Spleen (tissue), 7 donors: Measurements from ENCODE around the gene CCDC69.

Source experiments
- CTCF ChIP-seq, 11 experiments: fragments of 200-600 bp in 7 of 11; fragments of 450-650 bp in 4 of 11; sonication (generic) in 4 of 11; IDR thresholded peaks in 8 of 11; conservative IDR thresholded peaks in 3 of 11; 1 replicate in 7 of 11; 2 replicates in 4 of 11; pipeline versions ENCODE4 v1.4.0 to v1.8.0; 2016 to 2021; ENCODE audit warnings: antibody characterized with exemption in 11 of 11, inconsistent platforms in 4 of 11, mild to moderate bottlenecking in 1 of 11
- POLR2AphosphoS5 ChIP-seq, 3 donors: sonication (generic); formaldehyde crosslinking; IDR thresholded peaks; one replicate each; pipeline ENCODE4 v1.5.1; 2017; ENCODE audit warnings: antibody characterized with exemption in 3 of 3
- donor health status: DM: no; HTN: no; CAD: no; lungs with moderate emphysema.
- donor health status: DM: no; HTN: no; CAD: no.
- donor health status: DM: no; HTN: no; CAD: no.

- TF ChIP-seq POLR2AphosphoS5 (IDR thresholded peaks at IDR 0.05), result no peak
- TF ChIP-seq CTCF (IDR thresholded peaks at IDR 0.05 in 8 of 11, conservative IDR thresholded peaks at IDR 0.05 in 3 of 11), result no peak
Observed at GRCh38 chr5:151151263-151151660, 72.6 kb downstream of the CCDC69 start.
